ENCODE results near the gene TRANK1.
"Not testable (repeated sequence)": the region's sequence is repeated elsewhere in the genome, so short reads cannot be mapped to it uniquely, and the experiment has no call there.

TRANK1 gene

DNA sequence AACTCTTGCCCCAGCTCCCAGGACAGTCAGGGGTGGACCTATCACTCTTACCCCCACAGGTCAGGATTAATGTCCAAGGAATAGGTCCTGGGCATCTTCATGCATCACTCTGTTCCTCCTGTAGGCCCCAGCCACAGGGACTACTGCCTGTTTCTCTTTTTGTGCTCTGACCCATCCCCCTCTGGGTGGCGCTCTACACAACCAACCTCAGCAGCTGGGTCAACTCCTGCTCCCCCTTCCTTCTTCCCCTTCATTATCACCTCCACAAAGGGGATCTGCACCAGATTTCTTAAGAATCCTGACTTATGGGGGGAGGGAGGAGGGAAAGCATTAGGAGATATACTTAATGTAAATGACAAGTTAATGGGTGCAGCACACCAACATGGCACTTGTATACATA lies 12.2 kb upstream of the TRANK1 start:
- no peak for DNase-seq (ENCODE audit: low spot score)

DNA sequence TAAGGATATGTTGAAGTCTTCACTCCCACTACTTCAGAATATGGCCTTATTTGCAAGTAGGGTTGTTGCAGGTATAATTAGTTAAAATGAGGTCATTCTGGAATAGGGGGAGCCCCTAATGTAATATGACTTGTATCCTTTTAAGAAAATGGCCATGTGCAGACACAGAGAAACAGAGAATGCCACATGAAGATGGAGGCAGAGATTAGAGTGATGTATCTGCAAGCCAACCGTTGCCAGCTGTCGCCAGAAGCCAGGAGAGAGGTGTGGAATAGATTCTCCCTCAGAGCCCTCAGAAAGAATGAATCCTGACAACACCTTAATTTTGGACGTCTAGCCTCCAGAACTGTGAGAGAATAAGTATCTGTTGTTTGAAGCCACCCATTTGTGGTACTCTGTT lies 11.3 kb upstream of the TRANK1 start:
- DNase-seq (ENCODE audit: low spot score) = no peak

DNA sequence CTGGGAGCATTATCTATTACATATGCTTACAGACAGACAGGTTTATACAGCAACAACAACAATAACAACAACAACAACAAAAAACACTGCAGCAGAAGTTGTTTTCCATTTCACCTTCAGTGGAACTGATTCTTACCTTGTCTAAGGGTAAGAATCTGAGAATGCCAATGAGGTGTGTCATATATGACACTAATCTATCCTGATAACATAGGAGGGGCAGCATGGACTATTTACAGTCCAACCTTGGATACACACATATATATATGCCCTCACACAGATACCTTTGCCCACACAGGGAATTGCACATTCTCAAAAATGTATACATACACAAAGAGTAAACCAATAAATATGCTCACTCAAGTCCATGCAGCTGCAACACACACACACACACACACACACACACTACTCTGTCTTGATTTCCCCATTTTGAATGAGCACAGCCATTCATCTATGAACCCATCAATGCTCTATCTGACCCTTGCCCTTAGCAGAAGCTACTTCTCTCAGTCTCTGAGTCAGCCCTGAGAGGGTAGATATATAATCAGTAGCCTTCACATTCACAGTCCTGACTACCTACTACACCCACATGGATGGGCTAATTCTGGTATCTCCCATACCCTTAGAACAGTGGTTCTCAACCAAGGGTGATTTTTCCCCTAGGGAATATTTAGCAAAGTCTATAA lies 9.7 kb upstream of the TRANK1 start:
- no peak for DNase-seq (ENCODE audit: low spot score)

DNA sequence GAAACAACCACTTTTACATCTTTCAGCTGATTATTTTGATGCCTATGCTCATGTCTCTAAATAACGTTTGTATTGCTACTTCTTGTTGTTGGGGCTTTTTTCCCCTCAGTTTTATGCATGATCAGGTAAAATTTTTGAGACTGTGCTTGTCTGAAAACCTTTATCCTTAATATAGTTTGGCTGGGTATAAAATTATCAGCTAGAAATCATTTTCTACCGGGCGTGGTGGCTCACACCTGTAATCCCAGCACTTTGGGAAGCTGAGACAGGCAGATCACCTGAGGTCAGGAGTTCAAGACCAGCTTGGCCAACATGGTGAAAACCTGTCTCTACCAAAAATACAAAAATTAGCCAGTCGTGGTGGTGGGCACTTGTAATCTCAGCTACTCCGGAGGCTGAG lies 3.0 kb upstream of the TRANK1 start:
- not testable (repeated sequence) for DNase-seq (ENCODE audit: low spot score)

DNA sequence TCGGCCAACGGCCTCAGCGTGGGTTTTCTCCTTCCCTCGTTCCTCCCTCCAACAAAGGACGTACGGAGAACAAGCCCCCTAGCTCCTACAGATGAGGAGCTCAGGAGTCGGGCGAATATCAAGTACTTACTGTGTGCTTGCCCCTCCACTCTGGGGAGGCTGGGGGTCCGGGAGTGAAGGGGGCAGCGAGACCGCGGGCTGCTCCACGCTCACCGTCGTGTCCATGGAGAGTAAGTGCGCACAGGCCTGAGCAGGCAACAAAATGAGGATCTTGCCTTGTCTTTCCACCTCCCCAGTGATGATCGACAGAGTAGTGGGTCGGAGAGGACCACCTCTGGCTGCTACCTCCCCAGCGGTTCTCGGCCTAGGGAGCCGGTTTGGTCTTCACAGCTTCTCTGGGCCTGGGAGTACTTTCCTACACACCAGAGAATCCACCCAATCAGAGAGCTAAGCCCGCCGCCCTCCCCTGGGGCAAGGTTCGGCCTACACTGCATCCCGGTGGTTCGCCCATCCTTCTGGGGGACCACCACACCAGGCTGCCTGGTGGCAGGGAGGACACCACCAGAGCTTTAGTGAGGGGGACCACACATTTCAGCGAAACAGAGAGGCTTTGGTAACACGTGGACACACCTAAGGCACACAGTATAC lies 603 bp upstream of the TRANK1 start:
- DNase-seq (ENCODE audit: low spot score) = no peak

DNA sequence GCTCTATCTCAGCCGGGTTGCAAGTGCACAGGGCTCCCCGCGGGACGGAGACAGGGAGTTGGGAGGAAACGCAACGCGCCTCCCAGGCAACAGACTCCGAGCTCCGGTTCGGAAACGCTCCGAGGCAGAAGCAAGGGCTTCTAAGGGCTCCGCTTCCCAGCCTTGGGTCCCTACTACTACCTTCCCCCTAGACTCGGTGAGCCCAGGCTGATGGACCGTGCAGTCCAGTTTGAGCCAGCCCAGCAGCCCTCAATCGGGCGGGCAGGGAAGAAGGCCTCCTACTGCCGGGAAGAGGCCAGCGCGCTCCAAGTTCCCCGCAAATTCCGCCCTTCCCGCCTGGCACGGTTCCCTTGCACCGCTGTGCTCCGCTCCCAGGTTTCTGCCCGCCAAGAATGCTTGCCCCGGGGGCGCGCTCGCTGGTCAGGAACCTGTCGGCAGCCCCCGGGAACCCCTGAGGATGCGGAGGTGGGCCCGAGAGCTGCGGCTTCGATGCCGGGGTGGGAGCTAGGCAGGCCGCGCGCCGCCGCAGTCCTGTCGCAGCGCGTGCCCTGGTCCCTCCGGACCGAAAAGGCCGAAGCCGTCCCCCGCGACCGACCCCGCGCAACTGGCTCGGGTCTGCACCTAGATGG lies 728 bp downstream of the TRANK1 start:
- no peak for DNase-seq (ENCODE audit: low spot score)

DNA sequence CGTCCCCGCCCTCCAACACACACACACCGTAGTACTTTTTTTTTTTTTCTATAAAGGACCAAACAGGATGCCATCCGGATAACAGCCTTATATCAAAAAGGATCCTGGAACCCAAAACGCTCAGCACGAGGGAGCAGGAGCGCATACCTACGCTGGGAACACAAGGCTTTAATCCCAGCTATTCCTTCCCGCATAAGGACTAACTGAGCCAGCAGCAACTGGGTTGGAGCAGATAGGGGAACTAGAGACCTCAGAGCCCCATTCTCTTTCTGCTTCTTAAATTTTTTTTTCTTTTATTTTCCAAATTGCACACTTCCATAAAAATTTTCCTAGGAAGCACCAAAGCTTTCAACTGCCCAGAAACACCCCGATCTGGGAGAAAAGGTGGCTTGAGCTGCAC lies 1.3 kb downstream of the TRANK1 start:
- no peak for DNase-seq (ENCODE audit: low spot score)

DNA sequence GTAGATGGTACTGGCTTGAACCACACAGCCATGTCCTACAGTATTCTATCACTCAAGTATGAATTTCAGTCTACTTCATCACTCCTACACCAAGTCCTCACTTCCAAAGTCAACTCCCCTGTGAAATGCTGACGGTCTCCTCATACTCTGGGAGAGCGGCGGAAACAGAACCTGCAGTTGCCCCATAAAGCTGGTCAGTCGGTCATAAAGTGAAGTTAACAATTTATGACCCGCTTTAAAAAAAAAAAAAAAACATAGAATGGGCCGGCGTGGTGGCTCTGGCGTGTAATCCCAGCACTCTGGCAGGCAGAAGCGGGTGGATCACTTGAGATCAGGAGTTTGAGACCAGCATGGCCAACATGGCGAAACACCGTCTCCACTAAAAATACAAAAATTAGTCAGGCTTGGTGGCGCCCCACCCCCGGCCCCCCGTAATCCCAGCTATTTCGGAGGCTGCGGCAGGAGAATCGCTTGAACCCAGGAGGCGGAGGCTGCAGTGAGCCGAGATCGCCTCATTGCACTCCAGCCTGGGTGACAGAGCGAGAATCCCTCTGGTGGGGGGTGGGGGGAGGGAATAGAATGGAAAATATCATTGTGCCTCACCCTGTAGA lies 2.1 kb downstream of the TRANK1 start:
- no peak for DNase-seq (ENCODE audit: low spot score)

DNA sequence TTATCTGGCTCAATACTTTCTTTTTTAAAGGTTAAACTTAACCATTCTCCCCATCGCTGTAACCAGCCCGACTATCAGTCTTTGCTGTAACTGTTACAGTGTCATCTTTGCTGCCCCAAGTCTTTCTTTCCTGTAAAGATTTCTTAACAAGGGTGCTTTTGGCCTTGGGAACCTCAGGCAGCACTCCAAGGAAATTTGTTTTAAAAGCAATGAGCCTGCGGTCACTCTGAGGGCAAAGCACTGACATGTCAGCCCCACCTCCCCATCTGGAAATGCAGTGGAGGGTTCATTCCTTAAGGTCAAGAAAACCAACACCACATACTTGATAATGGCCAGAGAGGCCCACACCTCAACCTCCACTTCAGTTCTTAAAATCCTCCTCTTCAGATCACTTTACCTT lies 3.2 kb downstream of the TRANK1 start:
- DNase-seq (ENCODE audit: low spot score) = no peak

DNA sequence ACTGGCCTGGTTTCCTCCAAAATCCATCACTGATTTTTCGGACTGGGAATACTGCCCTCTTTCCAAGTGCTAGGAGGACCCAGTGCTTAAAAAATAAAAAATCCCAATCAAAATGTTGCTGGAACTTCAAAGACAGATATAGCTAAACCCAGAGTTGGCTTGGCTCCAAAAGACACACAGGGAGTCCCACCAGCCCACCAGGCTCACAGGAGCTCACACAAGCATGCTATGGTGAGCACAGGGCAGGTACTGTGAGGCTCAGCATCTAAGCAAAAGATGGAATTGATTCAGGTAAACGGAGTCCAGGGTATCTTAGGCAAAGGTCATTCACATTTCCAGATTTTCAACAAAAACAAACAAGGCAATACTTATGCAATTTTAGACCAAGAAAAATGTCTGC lies 3.7 kb downstream of the TRANK1 start:
- no peak for DNase-seq (ENCODE audit: low spot score)

DNA sequence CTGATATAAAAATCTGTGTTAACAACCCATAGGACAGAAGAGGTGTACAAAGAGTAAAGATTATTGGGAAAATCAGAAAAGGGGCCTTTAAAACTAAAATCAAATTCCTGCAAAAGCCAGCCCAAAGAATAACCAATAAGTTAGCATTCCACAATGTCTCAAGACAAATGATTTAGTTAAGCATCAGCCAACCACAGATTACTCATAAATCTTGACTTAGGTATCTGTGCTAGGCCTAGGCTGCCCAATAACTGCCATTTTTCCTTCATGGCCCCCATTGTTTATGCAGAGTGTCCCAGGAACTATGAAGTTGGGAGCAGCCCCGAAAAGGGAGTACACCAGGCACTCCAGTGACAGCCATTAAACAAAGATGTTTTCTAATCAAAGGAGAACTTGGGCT lies 7.4 kb downstream of the TRANK1 start:
- DNase-seq (ENCODE audit: low spot score) = no peak

DNA sequence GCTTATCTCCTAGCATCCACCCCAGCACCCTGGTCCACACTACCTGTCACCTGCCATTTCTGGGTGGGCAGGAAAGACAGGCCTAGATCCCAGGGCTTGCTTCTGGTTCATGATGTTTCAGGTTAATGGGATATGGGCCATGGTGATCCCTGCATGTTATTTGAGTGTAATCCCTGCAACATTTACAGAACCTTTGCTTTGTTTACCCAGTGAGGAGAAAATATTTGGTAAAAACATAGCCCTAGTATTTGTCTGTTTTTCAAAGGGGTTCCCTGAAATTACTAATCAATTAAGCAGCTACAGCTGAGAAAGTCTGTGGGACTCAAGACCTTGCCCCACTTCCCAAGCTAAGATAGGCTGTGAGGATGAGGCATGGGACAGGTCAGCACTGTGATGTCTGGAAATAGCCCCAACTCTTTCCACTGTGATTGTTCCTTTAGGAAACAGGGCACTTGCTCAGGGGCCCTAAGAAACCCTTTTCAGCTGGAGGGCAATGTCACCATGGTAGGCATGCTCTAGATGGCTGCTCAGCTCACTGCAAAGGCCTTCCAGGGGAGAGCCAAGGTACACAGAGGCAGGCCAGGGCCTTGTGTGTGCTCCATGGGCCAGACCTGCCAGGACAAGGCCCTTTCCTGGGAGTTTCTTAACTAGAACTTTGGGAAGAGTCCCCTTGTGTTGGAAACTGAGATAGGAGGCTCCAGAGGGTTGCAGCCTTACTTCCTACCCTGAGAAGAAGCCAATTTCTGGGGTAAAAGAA lies 11.1 kb downstream of the TRANK1 start:
- DNase-seq (ENCODE audit: low spot score) = no peak

DNA sequence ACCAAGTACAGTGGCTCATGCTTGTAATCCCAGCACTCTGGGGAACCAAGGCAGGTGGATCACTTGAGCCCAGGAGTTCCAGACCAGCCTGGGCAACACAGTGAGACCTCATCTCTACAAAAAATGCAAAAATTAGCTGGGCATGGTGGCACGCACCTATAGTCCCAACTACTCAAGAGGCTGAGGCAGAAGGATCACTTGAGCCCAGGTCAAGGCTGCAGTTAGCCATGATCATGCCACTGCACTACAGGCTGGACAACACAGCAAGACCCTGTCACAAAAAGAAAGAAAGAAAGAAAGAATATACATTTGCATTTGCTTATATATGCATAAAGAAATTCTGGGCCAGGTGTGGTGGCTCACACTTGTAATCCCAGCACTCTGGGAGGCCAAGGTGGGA lies 13.4 kb downstream of the TRANK1 start:
- DNase-seq (ENCODE audit: low spot score) = not testable (repeated sequence)

DNA sequence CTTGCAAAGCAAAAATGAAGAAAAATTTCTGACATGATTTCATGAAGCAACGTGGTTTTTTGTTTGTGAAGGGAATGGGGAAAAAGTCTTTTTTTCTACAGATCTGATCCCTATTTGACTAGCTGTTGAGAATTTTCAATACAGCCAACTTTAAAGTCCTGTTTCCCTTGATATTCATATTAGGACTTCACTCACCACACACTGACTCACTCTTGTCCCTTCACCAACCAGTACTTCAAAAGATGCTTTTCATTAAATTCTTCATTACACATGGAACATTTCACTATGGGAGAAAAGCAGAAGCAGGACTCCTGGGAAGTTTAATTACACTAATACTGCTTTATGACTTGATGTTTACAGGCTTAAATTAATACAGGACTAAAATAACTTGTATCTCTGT lies 16.6 kb downstream of the TRANK1 start:
- DNase-seq (ENCODE audit: low spot score) = no peak

DNA sequence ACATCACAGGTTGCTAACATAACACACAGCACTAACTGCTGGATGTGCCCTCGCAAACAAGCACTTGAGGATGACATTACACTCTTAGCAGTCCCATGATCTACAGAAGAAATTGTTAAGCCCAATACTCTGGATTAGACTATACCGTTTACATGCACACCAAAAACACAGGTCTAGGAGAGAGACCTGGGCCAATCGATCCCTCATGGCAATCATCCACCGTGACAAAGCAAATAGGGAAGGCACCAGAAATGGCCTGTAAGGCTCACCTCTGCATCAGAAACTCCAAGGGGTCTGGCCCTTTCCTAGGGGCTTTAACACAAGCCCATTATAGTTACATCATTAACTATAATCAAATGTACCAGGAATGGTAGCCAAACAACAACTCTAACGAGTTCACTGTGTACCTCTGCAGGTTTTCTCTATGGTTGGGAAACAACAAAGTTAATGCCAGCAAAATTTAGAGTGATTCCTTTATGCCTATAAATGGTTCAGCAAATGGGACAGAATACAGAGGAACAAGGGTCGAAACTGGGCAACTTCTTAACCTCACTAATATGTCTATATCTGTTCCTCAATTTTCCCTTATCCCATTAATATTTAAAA lies 18.5 kb downstream of the TRANK1 start:
- no peak for DNase-seq (ENCODE audit: low spot score)

DNA sequence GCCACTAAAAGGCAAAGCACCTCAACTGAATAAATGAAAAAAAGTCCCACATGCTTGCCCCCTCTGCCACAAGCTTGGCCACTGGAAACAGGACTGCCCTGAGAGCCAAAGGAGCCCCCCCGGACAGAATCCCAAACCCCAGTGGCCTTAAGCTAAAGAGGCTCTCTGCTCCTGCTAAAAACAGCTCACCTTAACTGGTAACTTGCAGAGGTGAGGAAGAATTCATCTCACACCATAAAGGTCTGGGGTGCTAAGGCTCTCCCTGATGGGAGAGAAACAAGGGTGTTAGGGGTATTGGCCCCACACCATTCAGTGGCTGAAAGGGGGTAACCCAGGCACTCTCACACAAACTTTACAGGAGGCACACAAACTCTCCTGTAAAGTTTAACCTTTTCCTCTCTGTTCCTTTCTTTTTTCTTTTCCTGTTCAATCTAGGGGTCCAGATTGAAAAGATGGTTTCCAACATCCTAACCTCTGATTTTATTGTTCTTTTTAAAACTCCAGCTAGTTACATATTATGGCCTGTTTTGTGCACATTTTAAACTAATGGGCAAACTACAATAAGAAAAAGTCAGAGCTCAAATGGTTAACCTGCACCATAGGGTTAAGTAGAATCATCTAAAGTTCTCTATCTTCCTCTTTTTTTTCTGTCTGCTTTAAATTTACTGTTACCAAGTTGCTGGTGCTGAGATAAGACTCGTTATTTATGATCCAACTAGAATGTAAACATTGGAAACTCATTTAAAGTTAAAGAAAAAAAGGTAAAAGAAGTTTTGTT lies 19.9 kb downstream of the TRANK1 start:
- DNase-seq (ENCODE audit: low spot score) = no peak

DNA sequence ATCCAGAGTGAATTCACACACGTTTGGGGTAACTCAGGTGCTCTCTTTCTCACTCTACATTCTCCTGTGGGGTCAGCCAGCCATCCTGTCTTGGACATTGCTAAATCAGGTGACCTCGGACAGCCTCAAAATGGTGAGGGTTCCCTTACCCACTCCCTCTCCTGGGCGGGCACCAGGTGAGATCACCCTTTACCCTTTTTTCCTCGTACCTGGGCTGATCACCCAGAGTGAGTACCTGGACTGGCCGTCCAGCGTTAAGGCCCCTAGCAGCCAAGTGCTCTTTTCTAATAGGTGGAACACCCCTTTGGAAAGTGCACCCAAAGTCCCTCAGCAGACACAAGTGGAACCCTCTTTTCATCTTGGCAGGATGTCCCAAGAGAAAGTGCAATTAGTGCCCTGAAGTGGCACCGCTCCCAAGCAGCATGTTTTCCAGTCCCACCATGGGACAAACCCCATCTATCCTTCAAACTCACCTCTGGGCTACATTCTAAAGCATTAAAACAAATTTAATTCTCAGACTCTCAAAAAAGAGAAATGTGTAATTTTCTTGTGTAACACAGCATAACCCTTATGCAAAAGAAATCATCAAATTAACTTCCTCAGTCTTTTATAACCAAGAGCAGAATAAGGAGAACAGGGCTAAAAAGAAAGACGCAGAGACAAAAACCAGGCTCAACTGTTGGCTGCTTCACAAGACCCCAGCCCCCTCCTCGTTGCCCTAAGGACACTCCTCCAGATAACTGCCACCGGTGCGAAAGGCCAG lies 20.7 kb downstream of the TRANK1 start:
- no peak for DNase-seq (ENCODE audit: low spot score)

DNA sequence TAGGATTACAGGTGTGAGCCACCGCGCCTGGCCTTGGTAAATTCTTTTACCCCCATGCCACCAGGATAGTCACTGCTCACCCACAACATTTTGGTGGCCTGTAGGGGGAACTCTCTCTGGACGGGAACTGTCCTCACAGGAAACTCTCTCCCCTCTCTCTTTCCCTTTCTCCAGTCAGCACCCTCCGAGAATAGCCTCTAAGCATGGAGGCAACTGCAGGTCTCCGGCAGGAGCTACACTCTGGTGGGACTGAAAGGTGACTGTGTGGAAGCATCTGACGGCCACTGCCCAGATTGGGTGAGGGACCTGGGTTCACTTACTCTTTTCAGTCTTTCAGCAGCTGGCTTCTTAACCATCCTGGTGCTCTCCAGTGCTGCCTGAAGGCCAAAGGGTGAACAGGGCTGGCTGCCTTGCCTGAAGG lies 21.3 kb downstream of the TRANK1 start:
- DNase-seq (ENCODE audit: low spot score) = no peak

DNA sequence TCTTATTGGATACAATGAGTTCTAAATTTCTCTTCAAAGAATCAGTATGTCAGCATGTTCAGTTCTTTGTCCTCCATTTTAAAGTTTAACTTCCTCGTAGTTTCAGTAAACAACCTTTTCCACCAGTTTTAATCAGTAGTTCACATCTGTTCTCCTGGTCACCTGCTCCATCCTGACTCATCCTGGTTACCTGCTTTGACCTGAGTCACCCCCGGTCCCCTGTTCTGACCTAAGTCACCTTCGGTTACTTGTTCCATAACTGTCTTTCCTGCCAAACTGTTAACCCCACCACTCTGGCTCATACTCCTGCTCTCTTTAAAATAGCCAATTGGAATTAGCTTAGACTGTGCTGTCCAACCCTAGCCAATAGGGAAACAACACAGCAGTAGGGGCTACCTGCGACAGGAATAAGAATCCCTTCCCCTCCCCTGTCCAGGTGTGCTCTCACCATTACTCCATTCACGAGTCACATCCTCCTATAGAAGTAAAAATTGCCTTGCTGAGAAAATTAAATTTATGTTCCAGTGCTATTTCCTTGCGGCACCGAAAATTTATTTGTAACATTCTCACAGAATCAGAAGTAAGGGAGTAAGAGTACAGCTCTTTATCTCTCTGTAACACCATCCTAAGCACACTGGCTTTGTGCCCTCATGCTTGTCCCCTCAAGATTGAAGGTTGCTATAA lies 23.8 kb downstream of the TRANK1 start:
- no peak for DNase-seq (ENCODE audit: low spot score)
